ENCODE measurements around the gene SMPX.

GRCh38 chrX:21656587-21657317 lies 101.2 kb downstream of the SMPX start:
- no peak for TF ChIP-seq POLR2AphosphoS5 (IDR thresholded peaks at IDR 0.05; ENCODE audit: low read depth)
- TF ChIP-seq EZH2 (IDR thresholded peaks at IDR 0.05; ENCODE audit: low read depth, unreplicated experiment), result no peak
- TF ChIP-seq ETS1 (IDR thresholded peaks at IDR 0.05), result no peak
- no peak for TF ChIP-seq CTCF (conservative IDR thresholded peaks at IDR 0.05; ENCODE audit: low read depth in 2 of 2)
